Activated T-cell treated with anti-CD3 and anti-CD28 coated beads, Interleukin-2, amount 50 U/mL, for 1 hour (primary cell): ENCODE data around the gene DDIT3.

ENCODE experiments used
- DNase-seq: peaks from one replicate; pipeline ENCODE4 v3.0.0-alpha.2; 2020

DDIT3 gene

DNA sequence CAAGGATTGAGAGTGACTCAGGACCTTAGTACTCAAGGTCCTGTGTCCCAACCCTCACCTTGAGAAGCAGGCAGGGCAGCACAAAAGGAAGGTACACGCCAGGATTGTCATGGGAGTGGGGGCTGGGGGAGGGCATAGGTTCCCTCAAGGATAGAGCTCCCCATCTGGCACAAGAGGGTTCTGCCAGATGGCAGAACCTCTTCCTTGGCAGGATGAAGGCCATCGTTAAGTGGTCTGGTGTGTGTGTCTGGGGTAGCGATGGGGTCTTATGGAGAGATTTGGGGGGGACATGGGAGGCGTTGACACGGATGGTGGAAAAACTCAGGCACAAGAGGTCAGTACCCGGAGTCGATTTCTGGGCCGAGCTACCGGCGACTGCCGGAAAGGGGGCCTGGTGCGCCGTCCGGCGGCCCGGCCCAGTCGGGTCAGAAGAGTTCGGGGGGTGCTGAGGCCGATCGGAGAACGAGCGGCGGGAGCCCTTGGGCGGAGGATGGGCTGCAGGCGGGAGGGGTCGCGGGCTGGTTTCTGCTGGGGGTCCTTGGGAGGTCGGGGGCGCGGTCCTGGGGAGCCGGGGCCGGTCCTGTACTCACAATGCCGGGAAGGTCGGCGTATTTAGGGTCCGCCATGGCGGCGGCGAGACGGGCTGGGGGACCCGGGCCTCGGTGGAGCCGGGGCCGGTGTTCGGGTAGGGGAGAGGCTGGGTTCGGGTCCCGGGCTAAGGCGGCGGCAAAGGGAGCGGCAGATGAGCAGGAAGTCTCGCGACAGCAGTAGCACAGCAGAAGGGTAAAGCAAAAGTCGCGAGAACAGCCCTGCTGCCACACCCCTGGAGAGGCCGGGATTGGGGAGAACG is 26.3 kb upstream of the DDIT3 start, which contains the start of gene DCTN2:
TSS of gene DCTN2 (minus strand) at position 755 of the 850 bp plus-strand sequence. CDS start at position 626, 129 bp downstream.
- peak; percentile 88 for DNase-seq

DNA sequence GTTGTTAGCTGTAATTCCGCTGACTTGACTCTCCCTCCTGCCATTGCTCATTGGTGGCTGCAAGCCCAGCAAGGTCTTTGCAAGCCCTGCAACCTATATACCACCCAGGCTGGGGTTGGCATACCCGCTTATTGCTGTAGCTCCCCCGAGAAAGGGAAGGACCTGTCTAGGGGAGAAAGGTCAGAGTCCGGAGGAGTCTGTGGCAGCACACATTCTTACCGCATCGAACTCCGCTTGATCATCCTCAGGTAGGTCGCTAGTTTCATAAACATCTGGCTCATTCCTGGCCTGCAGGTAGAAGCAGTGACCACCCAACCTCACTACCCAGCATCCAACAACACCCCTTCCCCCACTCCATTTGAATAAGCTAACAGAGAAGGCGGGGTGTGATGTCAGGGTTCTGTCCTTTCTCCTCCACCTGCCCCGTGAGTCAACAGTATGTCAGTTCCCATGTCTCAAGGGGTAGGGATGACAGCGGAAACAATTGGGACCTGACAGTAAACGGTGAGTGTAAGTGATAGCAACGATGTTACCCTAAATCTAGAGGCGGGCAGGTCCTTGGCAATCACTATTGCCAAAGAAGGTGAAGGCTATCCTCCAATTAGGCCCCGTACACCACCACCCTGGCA is 25.6 kb upstream of the DDIT3 start:
- no peak for DNase-seq

DNA sequence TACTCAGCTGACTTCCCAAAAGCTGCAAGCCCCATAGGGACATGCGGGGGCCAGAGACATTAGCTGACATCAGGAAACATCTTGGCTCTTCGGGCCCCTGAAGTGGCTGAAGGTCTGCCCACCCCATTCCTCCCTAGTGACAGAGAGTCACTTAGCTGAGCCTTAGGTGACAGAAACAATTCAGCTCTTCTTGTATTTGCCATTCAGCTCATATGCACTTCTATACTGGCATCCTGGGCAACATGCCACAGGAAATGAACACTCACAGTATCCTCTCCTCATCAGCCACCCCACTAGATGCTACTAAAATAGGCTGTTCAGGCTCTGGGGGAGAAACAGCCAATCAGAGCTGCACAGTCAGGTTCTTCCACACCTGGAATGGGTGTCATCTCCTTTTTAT is 23.3 kb upstream of the DDIT3 start:
- no peak for DNase-seq

DNA sequence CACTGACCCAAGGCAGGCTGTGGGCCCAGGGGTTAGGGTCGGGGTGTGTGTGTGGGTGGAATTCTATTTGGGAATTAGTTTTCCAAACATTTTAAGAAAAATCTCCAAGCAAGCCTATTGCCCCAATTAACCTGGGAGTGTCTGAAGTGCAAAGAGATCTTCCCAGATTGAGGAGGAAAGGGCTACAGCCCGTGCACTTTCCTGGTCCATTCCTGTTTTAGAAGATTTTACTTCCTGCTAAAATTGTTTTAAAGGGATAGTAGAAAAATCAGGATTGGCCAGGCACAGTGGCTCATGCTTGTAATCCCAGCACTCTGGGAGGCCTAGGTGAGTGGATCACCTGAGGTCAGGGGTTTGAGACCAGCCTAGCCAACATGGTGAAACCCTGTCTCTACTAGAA is 21.4 kb upstream of the DDIT3 start:
- no peak for DNase-seq

DNA sequence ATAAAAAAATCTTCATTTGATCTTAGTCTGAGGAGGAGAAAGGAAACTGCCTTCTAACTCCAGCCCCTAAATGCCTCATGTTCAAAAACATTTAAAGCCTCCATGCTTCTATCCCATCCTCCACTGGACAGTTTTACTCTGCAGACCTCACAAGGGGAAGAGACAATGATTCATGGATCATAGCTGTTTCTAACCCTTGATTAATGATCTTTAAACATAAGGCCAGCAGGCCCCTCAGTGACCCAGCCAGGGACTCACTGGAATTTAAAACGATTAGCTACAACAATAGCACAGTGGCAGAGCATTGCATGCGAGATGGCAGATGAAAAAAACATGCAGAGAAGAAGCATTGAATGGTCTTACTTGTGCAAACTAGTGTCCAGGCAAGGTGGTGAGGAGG is 20.7 kb upstream of the DDIT3 start:
- DNase-seq = no peak

DNA sequence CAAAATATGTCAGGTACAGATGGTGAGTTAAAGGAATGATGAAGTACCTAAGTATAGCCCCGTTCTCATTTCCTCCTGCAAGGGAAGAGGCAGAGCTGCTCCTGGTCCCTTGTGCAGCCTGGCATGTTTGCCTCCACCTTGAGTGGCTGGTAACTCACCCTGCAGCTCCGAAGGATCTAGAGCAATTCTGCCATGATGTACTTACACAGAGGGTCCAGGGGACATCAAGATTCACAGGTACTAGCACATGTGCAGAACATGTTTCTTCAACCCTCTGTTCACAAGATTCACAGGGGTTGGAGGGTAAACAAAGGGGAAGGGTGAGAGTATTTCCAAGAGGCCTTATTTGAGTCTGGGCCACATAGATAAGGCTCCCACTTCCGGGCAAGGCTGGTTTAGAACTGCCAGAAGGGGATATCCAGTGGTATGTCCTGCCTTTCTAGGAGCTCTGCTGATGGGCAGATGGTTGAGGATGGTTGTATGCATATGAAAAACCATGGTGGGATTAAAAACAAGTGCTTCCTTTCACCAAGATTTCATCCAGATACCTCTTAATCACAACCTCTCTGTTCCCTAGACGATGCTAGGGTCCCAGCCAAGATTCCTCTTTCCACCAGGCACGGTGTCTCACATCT is 18.9 kb upstream of the DDIT3 start:
- no peak for DNase-seq

DNA sequence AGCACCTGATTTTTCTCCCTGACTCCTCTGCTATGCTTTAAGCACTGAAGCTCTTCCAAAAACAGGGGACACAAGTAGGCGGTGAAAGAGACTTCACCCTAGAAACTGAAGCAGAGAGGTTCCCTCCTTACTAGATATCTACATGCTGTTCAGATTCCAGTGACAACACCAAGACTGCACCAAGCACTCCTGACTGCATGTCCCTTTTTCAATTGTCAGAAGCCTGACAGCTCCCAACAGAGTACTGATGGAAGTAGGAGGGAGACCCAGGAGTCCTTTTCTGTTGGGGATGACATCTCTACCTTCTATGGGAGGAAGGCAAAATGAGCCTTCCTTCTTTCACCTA is 16.3 kb upstream of the DDIT3 start:
- DNase-seq = no peak

DNA sequence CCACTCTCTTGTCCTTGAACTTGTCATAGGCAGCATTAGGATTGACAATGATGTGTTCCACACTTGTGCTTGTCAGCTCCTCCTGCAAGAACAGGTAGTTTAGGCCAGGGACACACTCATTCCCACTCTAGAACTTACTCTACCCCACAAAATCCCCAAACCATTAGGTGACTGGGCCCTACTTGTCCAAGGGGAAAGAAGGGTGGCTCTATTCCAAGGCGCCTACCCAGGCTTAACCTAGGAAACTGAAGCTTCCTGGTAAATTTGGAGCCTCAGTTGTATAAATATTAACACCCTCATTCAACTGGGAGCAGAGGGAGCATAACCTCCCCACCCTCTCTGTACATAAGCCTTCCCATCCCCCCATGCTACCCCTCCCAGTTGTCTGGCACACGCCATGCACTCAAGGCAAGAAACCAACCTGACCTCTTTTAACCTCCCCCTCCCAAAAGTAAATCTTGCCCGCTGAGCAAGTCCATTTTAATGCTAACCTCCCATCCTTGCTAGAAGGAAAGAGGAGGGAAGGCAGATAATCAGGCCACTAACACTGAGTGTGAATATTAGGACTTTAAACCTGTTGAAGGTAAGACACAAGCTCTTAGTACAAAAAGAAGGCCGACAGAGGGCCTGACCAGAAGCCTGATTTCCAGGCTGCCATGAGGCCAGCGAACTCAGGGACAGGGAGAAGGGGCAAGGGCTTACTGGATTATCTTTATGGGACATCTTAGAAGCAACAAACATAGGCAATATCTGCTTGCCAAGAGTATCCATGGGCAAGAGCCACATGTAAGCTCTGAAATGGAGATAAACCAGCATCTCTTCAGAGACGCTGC is 15.7 kb upstream of the DDIT3 start:
- DNase-seq = no peak

DNA sequence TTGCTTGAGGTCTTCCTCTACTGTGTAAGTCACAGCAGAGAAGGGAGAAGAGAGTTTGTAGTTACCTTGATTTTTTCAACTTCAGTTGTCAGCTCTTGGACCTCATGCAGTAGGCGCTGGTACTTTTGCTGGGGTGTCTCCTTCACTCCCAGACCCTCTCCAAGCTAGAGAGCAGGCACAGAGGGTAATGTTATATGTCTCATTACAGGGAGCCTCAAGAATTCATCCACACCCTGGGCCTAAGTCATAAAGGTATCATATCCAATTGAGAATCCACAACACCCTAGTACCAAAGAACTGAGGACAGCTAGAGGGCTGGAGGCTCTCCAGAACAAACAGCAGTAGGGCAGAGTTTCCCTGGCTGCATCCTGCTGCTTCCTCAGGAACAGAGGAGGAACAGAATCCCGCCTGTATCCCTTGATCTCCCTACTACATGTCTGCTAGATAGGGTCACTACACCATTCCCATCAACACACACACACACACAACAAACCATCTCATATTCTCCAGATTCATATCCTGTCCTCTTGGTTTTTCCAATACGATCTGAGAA is 14.8 kb upstream of the DDIT3 start:
- DNase-seq = no peak

DNA sequence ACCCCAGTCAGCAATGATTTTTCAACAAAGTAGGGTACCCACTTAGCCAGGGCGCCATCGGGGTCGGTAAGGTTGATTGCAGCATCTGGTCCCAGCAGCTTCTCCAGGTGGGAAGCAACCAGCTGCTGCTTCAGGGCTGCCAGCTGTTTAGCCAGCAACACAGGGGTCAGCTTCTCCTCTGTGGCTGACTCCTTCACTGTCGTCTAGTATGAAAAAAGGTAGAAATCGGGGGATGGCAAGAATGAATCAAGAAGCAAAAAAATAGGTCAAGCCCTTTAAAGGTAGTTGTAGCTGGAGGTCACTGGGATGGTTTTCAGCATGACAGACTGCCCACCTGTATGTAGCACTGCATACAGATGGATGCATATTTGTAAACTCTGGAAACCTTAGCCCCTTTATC is 13.9 kb upstream of the DDIT3 start:
- no peak for DNase-seq

DNA sequence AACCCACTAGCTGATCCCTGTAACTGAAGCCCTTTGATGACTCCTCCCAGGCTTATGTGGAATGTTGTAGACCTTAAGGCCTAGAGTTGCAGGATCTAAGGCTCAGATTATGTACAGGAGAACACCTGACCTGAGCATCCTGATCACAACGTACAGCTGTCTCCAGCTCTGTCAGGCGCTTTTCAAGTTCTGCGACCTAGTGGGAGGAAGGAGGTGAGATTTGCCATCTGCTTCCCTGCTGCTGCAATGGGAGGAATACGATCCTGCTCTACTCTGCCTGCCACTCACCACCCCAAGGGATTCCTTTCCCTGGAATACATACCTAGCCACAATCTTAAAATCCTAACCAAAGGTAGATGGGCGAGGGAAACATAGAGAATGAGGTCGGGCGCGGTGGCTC is 12.8 kb upstream of the DDIT3 start:
- DNase-seq = no peak

DNA sequence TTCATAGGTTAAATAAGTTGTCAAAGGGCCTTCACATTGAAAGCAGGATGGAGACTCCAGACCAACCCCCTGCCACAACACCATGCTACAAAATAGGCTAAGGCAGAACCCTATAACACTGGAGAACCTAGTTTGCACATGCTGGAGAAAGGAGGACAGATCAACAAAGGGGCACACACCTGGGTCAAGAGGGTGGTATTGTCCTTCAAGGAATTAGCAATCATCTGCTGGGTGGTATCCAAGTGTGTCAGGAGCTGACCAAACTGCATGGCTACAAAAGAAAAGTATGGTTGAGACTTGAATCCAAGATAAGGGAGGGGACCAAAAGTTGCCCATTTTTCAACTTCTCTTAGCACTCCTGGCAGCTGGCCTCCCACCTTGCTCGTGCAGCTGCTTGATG is 11.5 kb upstream of the DDIT3 start:
- no peak for DNase-seq

DNA sequence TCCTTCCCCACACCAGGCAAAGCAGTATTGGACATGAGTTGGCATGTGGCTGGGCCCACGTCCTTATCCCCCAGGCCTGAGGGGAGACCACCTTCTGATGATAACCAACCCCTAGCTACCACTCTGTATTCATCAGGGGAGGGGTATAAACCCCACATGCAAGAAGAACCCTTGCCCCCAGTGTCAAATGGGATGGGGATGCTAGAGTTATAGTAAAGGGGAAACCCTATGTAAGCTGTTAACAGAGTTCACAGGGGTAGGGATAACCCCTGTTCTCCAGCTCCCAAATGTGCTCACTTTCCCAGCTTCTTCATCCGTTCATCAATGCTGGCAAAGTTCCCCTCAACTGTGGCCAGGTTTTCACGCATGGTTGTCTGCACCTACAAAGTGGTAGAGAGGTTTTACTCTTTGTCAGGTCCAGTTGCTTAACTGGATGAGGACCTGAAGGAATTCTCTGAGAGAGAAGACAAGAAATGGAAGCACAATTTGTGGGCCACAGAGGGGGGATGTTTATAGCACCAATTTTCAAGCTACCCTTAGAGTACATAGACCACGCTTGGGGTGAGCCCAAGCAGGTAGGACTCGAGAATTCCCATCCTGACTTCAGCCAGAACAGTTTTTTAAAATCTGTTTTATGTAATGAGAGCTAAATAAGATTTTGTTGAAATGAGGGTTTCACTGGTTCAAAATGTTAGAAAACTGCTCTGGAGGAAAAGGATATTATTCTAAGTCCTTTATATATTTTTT is 10.3 kb upstream of the DDIT3 start:
- DNase-seq = no peak

DNA sequence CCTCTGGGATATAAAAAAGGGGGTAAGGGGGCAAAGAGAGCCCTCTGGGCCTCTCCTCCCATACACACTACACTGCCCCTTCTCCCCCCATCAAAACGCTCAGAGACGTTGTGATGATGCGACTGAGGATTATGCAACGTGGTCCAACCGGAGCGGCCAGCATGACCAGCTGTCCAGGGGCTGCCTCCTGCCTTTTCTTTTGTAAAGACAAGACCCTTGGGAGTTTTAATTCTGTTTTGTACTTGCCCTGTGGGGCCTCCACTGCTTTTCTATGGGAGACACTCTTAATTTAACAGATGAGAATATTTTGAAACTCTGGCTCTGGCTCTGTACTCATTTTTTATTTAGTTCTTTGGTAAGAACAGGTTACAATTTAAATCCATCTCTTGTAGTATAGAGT is 9.5 kb upstream of the DDIT3 start:
- no peak for DNase-seq

DNA sequence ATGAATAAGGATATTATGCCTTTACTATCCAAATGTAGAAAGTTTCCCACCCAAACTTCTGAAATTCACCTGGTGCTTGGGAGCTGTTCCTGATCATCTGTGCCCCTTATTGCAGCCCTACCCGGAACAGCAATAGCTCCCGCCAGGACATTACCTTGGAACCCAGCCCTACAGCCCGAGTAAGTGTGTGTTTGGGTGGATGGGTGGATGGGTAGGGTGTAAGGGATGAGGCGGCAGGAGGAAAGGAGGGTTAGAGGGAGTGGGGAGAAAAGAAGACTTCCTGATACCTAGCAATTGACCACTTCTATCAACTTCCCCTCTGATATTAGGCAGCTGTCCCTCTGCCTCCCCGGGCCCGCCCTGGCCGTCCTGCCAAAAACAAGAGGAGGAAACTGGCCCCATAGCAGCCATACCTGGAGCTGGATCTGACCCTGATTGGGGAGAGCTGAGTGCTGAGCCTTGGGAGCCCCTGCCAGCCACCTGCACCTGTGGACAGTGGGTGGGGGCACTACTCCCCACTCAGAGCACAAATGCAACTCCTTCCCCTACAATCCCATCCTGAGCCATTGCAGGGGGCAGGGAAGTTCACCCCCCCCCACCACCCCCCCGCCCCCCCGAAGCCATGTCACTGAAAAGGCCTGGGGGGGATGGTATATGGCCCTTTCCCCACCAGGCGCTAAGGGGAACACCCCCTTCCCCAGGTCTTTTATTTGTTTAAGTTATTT is 8.7 kb upstream of the DDIT3 start:
- no peak for DNase-seq

DNA sequence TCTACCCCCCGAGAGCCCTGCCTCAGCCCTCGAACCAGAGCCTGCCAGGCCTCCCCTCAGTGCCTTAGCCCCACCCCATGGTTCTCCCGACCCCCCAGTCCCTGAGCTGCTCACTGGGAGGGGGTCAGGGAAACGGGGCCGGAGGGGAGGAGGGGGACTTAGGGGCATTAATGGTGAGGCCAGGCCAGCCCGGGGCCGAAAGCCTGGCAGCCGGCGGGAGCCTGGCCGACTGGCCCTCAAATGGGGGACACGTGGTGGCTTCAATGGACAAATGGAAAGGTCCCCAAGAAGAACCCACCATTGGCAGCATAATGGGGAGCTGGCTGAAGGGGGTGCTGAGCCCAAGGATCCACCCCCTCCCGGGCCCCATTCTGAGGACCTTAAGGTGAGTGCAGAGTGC is 7.9 kb upstream of the DDIT3 start:
- no peak for DNase-seq

DNA sequence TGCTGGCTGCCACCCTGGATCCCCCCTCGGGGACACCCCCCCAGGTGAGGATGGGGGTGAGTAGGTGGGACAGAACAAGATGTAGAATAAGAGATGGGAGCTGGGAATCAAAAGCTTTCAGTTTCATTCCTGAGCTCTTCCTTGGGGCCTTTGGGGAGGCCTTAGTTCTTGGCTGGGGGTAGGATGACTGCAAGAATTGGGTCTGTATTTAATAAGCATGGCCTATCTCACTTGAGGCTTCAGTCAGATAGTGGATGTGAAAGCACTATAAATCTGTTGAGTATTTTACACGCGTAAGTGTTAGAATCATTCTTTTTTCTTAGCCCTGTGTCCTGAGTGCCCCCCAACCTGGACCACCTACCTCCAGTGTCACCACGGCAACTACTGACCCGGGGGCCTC is 6.9 kb upstream of the DDIT3 start:
- no peak for DNase-seq

DNA sequence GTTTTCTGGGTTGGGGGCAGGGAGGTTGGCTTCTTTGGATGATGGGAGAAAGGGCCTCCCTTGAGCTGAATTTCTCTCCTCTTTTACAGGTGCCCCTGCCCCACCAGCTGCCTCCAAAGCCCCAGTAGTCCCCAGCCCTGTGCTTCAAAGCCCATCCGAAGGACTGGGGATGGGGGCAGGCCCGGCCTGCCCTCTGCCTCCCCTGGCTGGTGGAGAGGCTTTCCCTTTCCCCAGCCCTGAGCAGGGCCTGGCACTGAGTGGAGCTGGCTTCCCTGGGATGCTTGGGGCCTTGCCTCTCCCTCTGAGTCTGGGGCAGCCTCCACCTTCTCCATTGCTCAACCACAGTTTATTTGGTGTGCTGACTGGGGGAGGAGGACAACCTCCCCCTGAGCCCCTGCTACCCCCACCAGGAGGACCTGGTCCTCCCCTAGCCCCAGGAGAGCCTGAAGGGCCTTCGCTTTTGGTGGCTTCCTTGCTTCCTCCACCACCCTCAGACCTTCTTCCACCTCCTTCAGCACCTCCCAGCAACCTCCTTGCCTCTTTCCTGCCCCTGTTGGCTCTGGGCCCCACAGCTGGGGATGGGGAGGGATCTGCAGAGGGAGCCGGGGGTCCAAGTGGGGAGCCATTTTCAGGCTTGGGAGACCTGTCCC is 6.3 kb upstream of the DDIT3 start:
- DNase-seq = no peak

DNA sequence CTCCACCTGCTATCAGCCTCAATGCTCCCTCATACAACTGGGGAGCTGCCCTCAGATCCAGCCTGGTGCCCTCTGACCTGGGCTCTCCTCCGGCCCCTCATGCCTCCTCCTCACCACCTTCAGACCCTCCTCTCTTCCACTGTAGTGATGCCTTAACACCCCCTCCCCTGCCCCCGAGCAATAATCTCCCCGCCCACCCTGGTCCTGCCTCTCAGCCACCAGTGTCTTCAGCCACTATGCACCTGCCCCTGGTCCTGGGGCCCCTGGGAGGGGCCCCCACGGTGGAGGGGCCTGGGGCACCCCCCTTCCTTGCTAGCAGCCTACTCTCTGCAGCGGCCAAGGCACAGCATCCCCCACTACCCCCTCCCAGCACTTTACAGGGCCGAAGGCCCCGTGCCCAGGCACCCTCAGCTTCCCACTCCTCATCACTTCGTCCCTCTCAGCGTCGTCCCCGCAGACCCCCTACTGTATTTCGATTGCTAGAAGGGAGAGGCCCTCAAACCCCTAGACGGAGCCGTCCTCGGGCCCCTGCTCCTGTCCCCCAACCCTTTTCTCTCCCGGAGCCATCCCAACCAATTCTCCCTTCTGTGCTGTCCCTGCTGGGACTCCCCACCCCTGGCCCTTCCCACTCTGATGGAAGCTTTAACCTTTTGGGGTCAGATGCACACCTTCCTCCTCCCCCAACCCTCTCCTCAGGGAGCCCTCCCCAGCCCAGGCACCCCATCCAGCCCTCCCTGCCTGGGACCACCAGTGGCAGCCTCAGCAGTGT is 5.5 kb upstream of the DDIT3 start:
- DNase-seq = no peak
